Erythroblast (primary cell): ENCODE data around the gene POU6F2.

Experiments
- GATA1 ChIP-seq: IDR thresholded peaks from 2 replicates; pipeline ENCODE4 v1.6.1; 2011; ENCODE audit warnings: low read depth, mild to moderate bottlenecking, control low read depth, low read length, moderate library complexity
- POLR2A ChIP-seq: IDR thresholded peaks from 2 replicates; pipeline ENCODE4 v1.6.1; 2011; ENCODE audit warnings: mild to moderate bottlenecking, low read length

GRCh38 chr7:39027491-39027890 lies 49.8 kb downstream of the POU6F2 start:
- TF ChIP-seq POLR2A: no peak
- TF ChIP-seq GATA1: no peak
